Calu3 (cell line): ENCODE data around the gene USP46. TPM values are rescaled to one million over a fixed set of nuclear protein-coding genes. Genes with fewer than 3 reads are reported as not detected.

Experiments
- BruUV-seq: library from RNA; stranded (reverse); fragments of 400-500 nt; replicated peaks from 2 replicates; lab custom pipeline; 2021; lab: Mats Ljungman, UMichigan
- CTCF ChIA-PET: fragments of 300-600 bp; sonication (Branson Sonifier 250); formaldehyde crosslinking; loops from one replicate; lab custom pipeline; 2022; ENCODE audit warnings: antibody characterized with exemption; lab: Charles Lee
- DNase-seq: peaks from one replicate; pipeline ENCODE4 v3.0.0; 2022
- H3K27ac Mint-ChIP-seq: one replicate; pipeline ENCODE4 v1.8.0; 2022; ENCODE audit warnings: mixed read lengths; ENCODE audit not compliant: unreplicated experiment
- H3K27me3 Mint-ChIP-seq: one replicate; pipeline ENCODE4 v1.8.0; 2022; ENCODE audit warnings: mixed read lengths; ENCODE audit not compliant: unreplicated experiment
- H3K36me3 Mint-ChIP-seq: one replicate; pipeline ENCODE4 v1.8.0; 2022; ENCODE audit warnings: mild to moderate bottlenecking, moderate library complexity, mixed read lengths; ENCODE audit not compliant: insufficient read depth, unreplicated experiment
- H3K4me1 Mint-ChIP-seq: one replicate; pipeline ENCODE4 v1.8.0; 2022; ENCODE audit warnings: mild to moderate bottlenecking, low read depth, mixed read lengths; ENCODE audit not compliant: unreplicated experiment
- H3K4me3 Mint-ChIP-seq: one replicate; pipeline ENCODE4 v1.8.0; 2022; ENCODE audit warnings: mild to moderate bottlenecking, low read depth, moderate library complexity, mixed read lengths; ENCODE audit not compliant: unreplicated experiment
- H3K9me3 Mint-ChIP-seq: one replicate; pipeline ENCODE4 v1.8.0; 2022; ENCODE audit warnings: low read depth, mixed read lengths; ENCODE audit not compliant: unreplicated experiment
- CTCF ChIP-seq: fragments of 200-600 bp; IDR thresholded peaks from one replicate; pipeline ENCODE4 v1.8.0; 2022; ENCODE audit warnings: antibody characterized with exemption; ENCODE audit not compliant: unreplicated experiment
- intact Hi-C: fragments of 100-400 bp; cut with micrococcal nuclease; formaldehyde crosslinking; loops from one replicate; pipeline ENCODE4 v1.10.0; 2022; ENCODE audit not compliant: unreplicated experiment
- total RNA-seq: library from RNA; stranded (reverse); gene quantifications from 2 replicates; pipeline ENCODE4 v1.2.3, GENCODE V29; 2022

USP46 gene
- total RNA-seq, 1 experiment from 2014 or later: 12.5 TPM

- TF ChIP-seq CTCF: no peak
- DNase-seq: no peak
- no TSS peak for BruUV-seq
Measured at GRCh38 chr4:52694936-52695335, 35.8 kb upstream of the USP46 start.

GRCh38 chr4:52693492-52693891 lies 34.4 kb upstream of the USP46 start:
- CTCF ChIA-PET: no interaction called here
- DNase-seq: no peak
- no peaks in the 10 kb centered on the region for H3K9me3 Mint-ChIP-seq
- no peaks in the 10 kb centered on the region for H3K27me3 Mint-ChIP-seq
- no peaks in the 10 kb centered on the region for H3K4me1 Mint-ChIP-seq
- TF ChIP-seq CTCF: no peak
- intact Hi-C loops: no loop called here
- no TSS peak for BruUV-seq
- no peak overlapping the region for H3K4me3 Mint-ChIP-seq
- no peak overlapping the region for H3K27ac Mint-ChIP-seq
- no peaks in the 10 kb centered on the region for H3K36me3 Mint-ChIP-seq

More at GRCh38 chr4:52694936-52695335, 35.8 kb upstream of the USP46 start:
- Mint-ChIP-seq H3K36me3 (no peaks in the 10 kb centered on the region), H3K27me3 (no peaks in the 10 kb centered on the region), H3K9me3 (no peaks in the 10 kb centered on the region), H3K27ac (no peak overlapping the region), H3K4me3 (no peak overlapping the region), H3K4me1 (no peaks in the 10 kb centered on the region)
- CTCF ChIA-PET: no interaction called here
- intact Hi-C loops: no loop called here

GRCh38 chr4:52689096-52689495 lies 30.0 kb upstream of the USP46 start:
- no TSS peak for BruUV-seq
- Mint-ChIP-seq H3K27ac (no peak overlapping the region), H3K9me3 (no peaks in the 10 kb centered on the region), H3K4me3 (no peak overlapping the region), H3K36me3 (no peaks in the 10 kb centered on the region), H3K4me1 (no peaks in the 10 kb centered on the region), H3K27me3 (no peaks in the 10 kb centered on the region)
- DNase-seq: no peak
- CTCF ChIA-PET: interaction anchor here (0.9 to 1.1 kb wide), 2 partner anchors 23 to 34 kb away, joined by 3 to 4 read pairs; no protein-coding TSS in a partner anchor
- no peak for TF ChIP-seq CTCF
- intact Hi-C loops: no loop called here

- no peak overlapping the region for H3K27ac Mint-ChIP-seq
- no peaks in the 10 kb centered on the region for H3K27me3 Mint-ChIP-seq
- no peaks in the 10 kb centered on the region for H3K36me3 Mint-ChIP-seq
- TF ChIP-seq CTCF: no peak
- no peak overlapping the region for H3K4me3 Mint-ChIP-seq
- CTCF ChIA-PET: no interaction called here
- no peaks in the 10 kb centered on the region for H3K9me3 Mint-ChIP-seq
- H3K4me1 Mint-ChIP-seq: no peaks in the 10 kb centered on the region
- intact Hi-C loops: no loop called here
- DNase-seq: no peak
- BruUV-seq: no TSS peak
Measured at GRCh38 chr4:52687696-52688095, 28.6 kb upstream of the USP46 start.
